GM12875 (cell line): ENCODE measurements around the gene AJM1.
"Not testable (repeated sequence)": the region's sequence is repeated elsewhere in the genome, so short reads cannot be mapped to it uniquely, and the experiment has no call there.

Experiments used
- H3K4me3 ChIP-seq: one replicate; pipeline ENCODE4 v1.5.1; 2011; ENCODE audit warnings: low read depth, low read length, control low read depth
- CTCF ChIP-seq: IDR thresholded peaks from 2 replicates; pipeline ENCODE4 v1.5.1; 2011; ENCODE audit warnings: low read depth, mild to moderate bottlenecking, control low read depth, inconsistent platforms, low read length, moderate library complexity, borderline replicate concordance; ENCODE audit not compliant: insufficient read depth

The AJM1 gene

GRCh38 chr9:136863623-136864273 is 21.5 kb downstream of the AJM1 start:
- no peak overlapping the region for H3K4me3 ChIP-seq
- TF ChIP-seq CTCF: no peak

GRCh38 chr9:136865041-136865767 is 22.9 kb downstream of the AJM1 start:
- peak overlapping the region; percentile 82 for H3K4me3 ChIP-seq
- TF ChIP-seq CTCF: no peak

- H3K4me3 ChIP-seq: peak overlapping the region; percentile 82
- TF ChIP-seq CTCF: no peak
These were observed 23.5 kb downstream of the AJM1 start for GRCh38 chr9:136865768-136866103.

- H3K4me3 ChIP-seq: peak overlapping the region; percentile 82
These were observed 24.7 kb downstream of the AJM1 start for GRCh38 chr9:136866898-136867421.

- no peak overlapping the region for H3K4me3 ChIP-seq
- no peak for TF ChIP-seq CTCF
These were observed 25.2 kb downstream of the AJM1 start for GRCh38 chr9:136867480-136867879.

- no peak for TF ChIP-seq CTCF
- no peak overlapping the region for H3K4me3 ChIP-seq
These were observed 25.6 kb downstream of the AJM1 start for GRCh38 chr9:136867917-136868316.

GRCh38 chr9:136868644-136869043 is 26.4 kb downstream of the AJM1 start:
- no peak for TF ChIP-seq CTCF
- no peak overlapping the region for H3K4me3 ChIP-seq

- H3K4me3 ChIP-seq: not testable (repeated sequence)
These were observed 27.3 kb downstream of the AJM1 start for GRCh38 chr9:136869611-136870010.
